ENCODE results near the gene SRPX. TPM values are rescaled to one million over a fixed set of nuclear protein-coding genes. Genes with fewer than 3 reads are reported as not detected.

Gene SRPX
- total and polyA plus RNA-seq, 7 donors, result 8.3 to 42.1 (median 17.2) TPM

- intact Hi-C loops (cut with DNase I), result no loop called here
- ATAC-seq (no peak), DNase-seq (no peak)
- 85 to 96% (median 95%) methylated on average over 15 to 30 of the region's 30 CpGs for whole genome bisulfite sequencing, 3 donors
- no peak for TF ChIP-seq CTCF (IDR thresholded peaks at IDR 0.05)
- H3K4me1 ChIP-seq, result no peaks in the 10 kb centered on the region
- H3K9me3 ChIP-seq, result no peaks in the 10 kb centered on the region
- H3K27me3 ChIP-seq (ENCODE audit: insufficient read depth in 3 of 3, low read length in 2 of 3), result no peaks in the 10 kb centered on the region
- no peaks in the 10 kb centered on the region for H3K36me3 ChIP-seq (ENCODE audit: insufficient read depth in 1 of 2, low read depth in 1 of 2)
- no peak overlapping the region for H3K4me3 ChIP-seq
- no peak overlapping the region for H3K27ac ChIP-seq
Measured at GRCh38 chrX:38256019-38256418, 35.3 kb upstream of the SRPX start.

- Histone ChIP-seq H3K4me3 (no peak overlapping the region), H3K36me3 (ENCODE audit: insufficient read depth in 1 of 2, low read depth in 1 of 2) (no peaks in the 10 kb centered on the region), H3K4me1 (no peaks in the 10 kb centered on the region), H3K27ac (no peak overlapping the region), H3K9me3 (no peaks in the 10 kb centered on the region), H3K27me3 (ENCODE audit: insufficient read depth in 3 of 3, low read length in 2 of 3) (no peaks in the 10 kb centered on the region)
- no peak for TF ChIP-seq CTCF (IDR thresholded peaks at IDR 0.05)
- ATAC-seq (no peak), DNase-seq (no peak)
- WGBS, 3 donors, result 45 to 62% (median 61%) methylated on average over 2 of the region's 2 CpGs
- intact Hi-C loops (cut with DNase I), result no loop called here
Measured at GRCh38 chrX:38249965-38250364, 29.3 kb upstream of the SRPX start.

- Histone ChIP-seq H3K27ac (no peak overlapping the region), H3K27me3 (ENCODE audit: insufficient read depth in 3 of 3, low read length in 2 of 3) (no peaks in the 10 kb centered on the region), H3K4me1 (no peaks in the 10 kb centered on the region), H3K9me3 (no peaks in the 10 kb centered on the region), H3K36me3 (ENCODE audit: insufficient read depth in 1 of 2, low read depth in 1 of 2) (no peaks in the 10 kb centered on the region), H3K4me3 (no peak overlapping the region)
- ATAC-seq (no peak), DNase-seq (no peak)
- TF ChIP-seq CTCF (IDR thresholded peaks at IDR 0.05), result no peak
- intact Hi-C loops (cut with DNase I), result no loop called here
- WGBS, 3 donors, result 74 to 95% (median 82%) methylated on average over 2 of the region's 2 CpGs
Measured at GRCh38 chrX:38247051-38247450, 26.4 kb upstream of the SRPX start.

- no peak for DNase-seq
- Histone ChIP-seq H3K4me3 (no peak overlapping the region), H3K27ac (no peak overlapping the region), H3K9me3 (no peaks in the 10 kb centered on the region), H3K27me3 (ENCODE audit: insufficient read depth in 3 of 3, low read length in 2 of 3) (peaks cover 0 to 14% (median 0%) of the 10 kb centered on the region in 3 donors), H3K4me1 (no peaks in the 10 kb centered on the region), H3K36me3 (ENCODE audit: insufficient read depth in 1 of 2, low read depth in 1 of 2) (no peaks in the 10 kb centered on the region)
- no peak for ATAC-seq
- 75 to 83% (median 76%) methylated on average over 2 of the region's 2 CpGs for WGBS, 3 donors
- TF ChIP-seq CTCF (IDR thresholded peaks at IDR 0.05), result no peak
- intact Hi-C loops (cut with DNase I), result no loop called here
Measured at GRCh38 chrX:38240541-38240940, 19.9 kb upstream of the SRPX start.

- DNase-seq, result no peak
- no peaks in the 10 kb centered on the region for H3K4me1 ChIP-seq
Measured at GRCh38 chrX:38236901-38237615, 16.4 kb upstream of the SRPX start.

More at GRCh38 chrX:38236901-38237615, 16.4 kb upstream of the SRPX start:
- WGBS, 3 donors, result 75 to 94% (median 93%) methylated on average over 6 of the region's 6 CpGs
- H3K9me3 ChIP-seq, result no peaks in the 10 kb centered on the region
- H3K27me3 ChIP-seq (ENCODE audit: insufficient read depth in 3 of 3, low read length in 2 of 3), result peaks cover 0 to 26% (median 0%) of the 10 kb centered on the region in 3 donors
- H3K27ac ChIP-seq, result no peak overlapping the region
- TF ChIP-seq CTCF (IDR thresholded peaks at IDR 0.05), result no peak
- no peak overlapping the region for H3K4me3 ChIP-seq
- intact Hi-C loops (cut with DNase I), result no loop called here
- no peaks in the 10 kb centered on the region for H3K36me3 ChIP-seq (ENCODE audit: insufficient read depth in 1 of 2, low read depth in 1 of 2)
- no peak for ATAC-seq

Measured in psoas muscle (tissue), 8 donors.